Right ventricle myocardium superior (tissue), 1 donor: ENCODE measurements around the gene PDE10A. TPM values are rescaled to one million over a fixed set of nuclear protein-coding genes. Genes with fewer than 3 reads are reported as not detected.
"Not testable (repeated sequence)": the region's sequence is repeated elsewhere in the genome, so short reads cannot be mapped to it uniquely, and the experiment has no call there.

Experiments
- ATAC-seq: fragments of 200-7000 bp; cut with Tn5 transposase; one replicate; pipeline ENCODE4 v1.9.1; 2020; ENCODE audit warnings: mild to moderate bottlenecking; ENCODE audit not compliant: poor library complexity
- DNase-seq: peaks from one replicate; pipeline ENCODE4 v3.0.0-alpha.2; 2020
- intact Hi-C: fragments of 100-400 bp; cut with DNase I; formaldehyde crosslinking; loops from one replicate; pipeline ENCODE4 v1.11.2; 2022
- total RNA-seq: library from RNA; stranded (reverse); fragmentation: NEBNext Ultra II Directional; extraction: Animal tissue kit (Norgen Biotek cat#: 25700); gene quantifications from one replicate; pipeline ENCODE4 v1.2.1, GENCODE V29; 2021
- donor health status: DM: no; HTN: yes; CAD: no; lungs with severe emphysema.

The PDE10A gene
- total RNA-seq, 1 donor from 2014 or later: 11.6 TPM

- intact Hi-C loops: no loop called here
- ATAC-seq: no peak
- DNase-seq: no peak
Measured at GRCh38 chr6:165636402-165637048, 26.5 kb downstream of the PDE10A start.

DNA sequence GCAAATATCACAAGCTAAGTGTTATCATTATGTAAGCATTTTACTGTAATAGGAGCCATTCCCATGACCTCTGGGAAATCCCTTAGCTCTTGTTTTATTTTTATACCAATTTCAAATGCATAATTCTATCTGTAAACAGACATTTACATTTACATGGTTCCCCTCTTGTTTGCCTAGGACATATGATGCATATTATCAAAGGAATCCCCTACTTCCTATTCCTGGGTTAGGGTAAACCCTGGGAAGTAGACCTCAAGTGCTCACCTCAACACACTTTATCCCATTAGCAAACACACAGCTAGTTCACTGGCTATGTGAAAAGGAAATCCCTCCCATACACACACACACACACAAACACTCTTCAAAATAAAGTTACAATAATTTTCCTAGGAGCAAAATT lies 27.1 kb downstream of the PDE10A start:
- no peak for DNase-seq
- no peak for ATAC-seq
- intact Hi-C loops: no loop called here

- intact Hi-C loops: no loop called here
- no peak for ATAC-seq
- DNase-seq: no peak
Measured at GRCh38 chr6:165634101-165634880, 28.8 kb downstream of the PDE10A start.

- ATAC-seq (no peak), DNase-seq (no peak)
- intact Hi-C loops: no loop called here
Measured at GRCh38 chr6:165632194-165632593, 30.8 kb downstream of the PDE10A start.

- intact Hi-C loops: no loop called here
- ATAC-seq: no peak
- DNase-seq: no peak
Measured at GRCh38 chr6:165630544-165630953, 32.5 kb downstream of the PDE10A start.

DNA sequence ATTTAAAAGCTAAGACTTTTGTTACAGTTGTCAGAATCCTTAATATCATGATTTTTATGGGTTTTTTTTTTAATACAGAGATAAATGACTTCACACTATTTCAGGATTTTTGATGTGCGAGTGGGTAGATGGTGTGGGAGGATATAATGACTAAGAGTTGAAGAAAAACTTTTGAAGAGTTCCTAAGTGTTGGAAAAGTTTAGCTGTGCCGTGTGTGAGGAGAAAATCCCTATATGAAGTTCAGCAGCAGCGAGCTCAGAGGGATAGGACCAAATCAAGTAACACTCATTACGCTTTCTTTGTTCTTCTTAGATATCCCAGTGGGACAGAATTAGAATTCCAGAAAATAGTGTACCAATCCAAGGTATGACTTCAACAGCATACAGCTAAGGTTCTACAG lies 34.1 kb downstream of the PDE10A start:
- intact Hi-C loops: no loop called here
- ATAC-seq: no peak

GRCh38 chr6:165627366-165627765 lies 35.7 kb downstream of the PDE10A start:
- DNase-seq: no peak
- intact Hi-C loops: no loop called here
- no peak for ATAC-seq

More for the DNA sequence above, 34.1 kb downstream of the PDE10A start:
- DNase-seq: no peak

- ATAC-seq (no peak), DNase-seq (no peak)
- intact Hi-C loops: no loop called here
Measured at GRCh38 chr6:165626711-165627110, 36.3 kb downstream of the PDE10A start.

DNA sequence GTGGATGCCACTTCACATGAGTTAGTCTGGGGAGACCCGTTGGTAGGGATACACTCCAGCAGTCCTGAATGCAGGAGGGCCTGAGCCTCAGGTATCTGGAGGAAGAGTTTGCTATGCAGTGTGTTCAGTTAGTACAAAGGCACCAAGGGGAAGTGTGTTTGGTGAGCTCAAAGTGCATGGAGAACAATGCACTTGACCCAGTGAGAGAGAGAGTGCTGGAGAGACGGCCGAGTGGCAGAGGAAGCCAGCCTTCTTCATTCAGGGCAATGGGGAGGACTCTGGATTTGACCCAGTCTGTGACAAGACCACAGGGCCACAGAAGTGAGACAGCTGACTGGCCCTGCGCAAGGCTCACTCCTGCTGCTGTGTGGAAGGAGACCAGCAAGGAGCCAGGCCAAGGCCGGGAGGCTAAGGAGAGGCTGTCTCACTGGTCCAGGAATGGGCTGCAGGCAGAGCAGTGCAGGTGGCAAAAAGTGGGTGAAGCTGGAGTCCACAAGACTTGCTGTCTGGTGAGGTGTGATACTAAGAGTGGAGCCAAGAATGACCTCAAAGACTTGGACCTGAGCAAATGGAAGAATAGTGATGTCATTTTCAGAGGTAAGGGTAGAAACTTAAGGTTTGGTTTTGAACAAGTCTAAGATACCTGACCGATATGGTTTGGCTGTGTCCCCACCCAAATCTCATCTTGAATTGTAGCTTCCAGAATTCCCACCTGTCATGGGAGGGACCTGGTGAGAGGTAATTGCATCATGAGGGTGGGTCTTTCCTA lies 38.0 kb downstream of the PDE10A start:
- ATAC-seq (no peak), DNase-seq (no peak)
- intact Hi-C loops: no loop called here

DNA sequence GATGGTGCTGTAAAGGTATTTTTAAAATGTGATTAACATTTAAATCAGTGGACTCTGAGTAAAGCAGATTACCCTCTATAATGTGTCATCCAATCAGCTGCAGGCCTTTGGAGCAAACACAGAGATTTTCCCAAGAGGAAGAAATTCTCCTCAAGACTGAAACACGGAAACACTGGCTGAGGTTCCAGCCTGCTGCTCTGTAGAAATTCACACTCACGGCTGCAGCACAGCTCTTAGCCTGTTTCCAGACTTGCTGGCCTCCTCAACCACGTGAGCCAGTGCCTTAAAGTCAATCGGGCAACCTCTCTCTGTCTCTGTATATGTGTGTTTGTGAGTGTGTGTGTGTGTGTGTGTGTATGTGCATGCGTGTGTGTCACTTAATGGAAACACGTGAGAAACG lies 41.1 kb downstream of the PDE10A start:
- ATAC-seq: peak; percentile 38
- intact Hi-C loops: no loop called here
- no peak for DNase-seq

DNA sequence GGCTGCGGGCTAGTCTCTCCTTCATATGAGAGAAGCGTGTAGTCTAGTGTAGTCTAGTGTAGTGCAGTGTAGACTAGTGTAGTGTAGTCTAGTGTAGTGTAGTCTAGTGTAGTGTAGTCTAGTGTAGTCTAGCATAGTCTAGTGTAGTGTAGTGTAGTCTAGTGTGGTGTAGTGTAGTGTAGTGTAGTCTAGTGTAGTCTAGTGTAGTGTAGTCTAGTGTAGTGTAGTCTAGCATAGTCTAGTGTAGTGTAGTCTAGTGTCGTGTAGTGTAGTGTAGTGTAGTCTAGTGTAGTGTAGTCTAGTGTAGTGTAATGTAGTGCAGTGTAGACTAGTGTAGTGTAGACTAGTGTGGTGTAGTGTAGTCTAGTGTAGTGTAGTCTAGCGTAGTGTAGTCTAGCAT lies 44.1 kb downstream of the PDE10A start:
- DNase-seq, ATAC-seq, intact Hi-C loops: not testable (repeated sequence)

DNA sequence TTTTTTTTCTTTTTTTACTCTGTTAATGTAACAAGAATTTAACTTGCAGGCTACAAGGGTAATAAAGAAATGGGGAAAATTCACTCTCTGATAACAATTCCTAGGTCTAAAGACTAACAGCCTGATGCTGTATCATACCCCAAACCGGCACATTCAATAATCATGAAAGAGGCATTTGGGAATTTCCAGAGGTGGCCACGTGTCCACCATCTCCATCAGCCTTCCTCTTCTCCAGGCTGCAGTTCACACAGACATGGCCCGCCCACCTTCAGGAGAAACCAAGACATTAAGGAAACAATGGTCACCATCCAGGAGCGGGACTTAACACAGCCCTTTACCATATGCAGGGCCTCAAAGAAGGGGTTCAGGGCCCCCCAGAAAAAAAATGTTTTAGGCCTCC lies 44.8 kb downstream of the PDE10A start:
- intact Hi-C loops: no loop called here
- ATAC-seq: no peak
- no peak for DNase-seq

GRCh38 chr6:165617528-165617927 lies 45.5 kb downstream of the PDE10A start:
- intact Hi-C loops: no loop called here
- DNase-seq (no peak), ATAC-seq (no peak)

GRCh38 chr6:165616116-165616515 lies 46.9 kb downstream of the PDE10A start:
- peak; percentile 89 for ATAC-seq
- DNase-seq: no peak
- intact Hi-C loops: no loop called here

GRCh38 chr6:165615636-165616035 lies 47.4 kb downstream of the PDE10A start:
- intact Hi-C loops: no loop called here
- DNase-seq (no peak), ATAC-seq (peak; percentile 90)

DNA sequence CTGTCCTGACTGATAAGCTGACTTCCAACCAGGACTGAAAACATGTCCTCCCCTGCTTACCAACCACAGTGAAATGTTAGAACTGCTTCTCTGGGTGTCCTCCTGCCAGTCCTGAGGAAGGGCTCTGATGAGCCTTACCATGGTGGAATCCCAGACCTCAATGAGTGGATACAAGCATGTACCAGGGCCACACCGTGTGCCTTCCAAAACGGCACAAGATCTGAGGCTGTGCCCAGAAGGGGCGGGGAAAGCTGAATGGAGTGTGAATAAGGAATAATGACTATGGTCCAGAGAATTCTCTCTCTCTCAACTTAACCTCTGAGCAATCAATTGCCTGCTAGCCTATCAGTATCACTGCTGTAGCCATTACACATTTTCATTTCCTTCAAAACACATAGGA lies 51.7 kb downstream of the PDE10A start:
- intact Hi-C loops: no loop called here
- DNase-seq (no peak), ATAC-seq (peak; percentile 45)

DNA sequence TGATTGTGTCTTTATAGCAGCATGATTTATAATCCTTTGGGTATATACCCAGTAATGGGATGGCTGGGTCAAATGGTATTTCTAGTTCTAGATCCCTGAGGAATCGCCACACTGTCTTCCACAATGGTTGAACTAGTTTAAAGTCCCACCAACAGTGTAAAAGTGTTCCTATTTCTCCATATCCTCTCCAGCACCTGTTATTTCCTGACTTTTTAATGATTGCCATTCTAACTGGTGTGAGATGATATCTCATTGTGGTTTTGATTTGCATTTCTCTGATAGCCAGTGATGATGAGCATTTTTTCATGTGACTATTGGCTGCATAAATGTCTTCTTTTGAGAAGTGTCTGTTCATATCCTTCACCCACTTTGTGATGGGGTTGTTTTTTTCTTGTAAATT lies 54.5 kb downstream of the PDE10A start:
- intact Hi-C loops, ATAC-seq, DNase-seq: not testable (repeated sequence)

- ATAC-seq (no peak), DNase-seq (no peak)
- intact Hi-C loops: no loop called here
Measured at GRCh38 chr6:165606740-165607008, 56.4 kb downstream of the PDE10A start.

GRCh38 chr6:165605901-165606739 lies 56.9 kb downstream of the PDE10A start:
- intact Hi-C loops: no loop called here
- no peak for DNase-seq
- no peak for ATAC-seq
